GM12878 (cell line): ENCODE data around the gene ATP5PO. TPM values are rescaled to one million over a fixed set of nuclear protein-coding genes. Genes with fewer than 3 reads are reported as not detected.

ENCODE experiments used
- ATAC-seq: fragments of 200-7000 bp; cut with Tn5 transposase; 3 replicates; pipeline ENCODE4 v1.9.1; 2020; ENCODE audit warnings: mild to moderate bottlenecking, moderate library complexity
- BruUV-seq: library from RNA; stranded (reverse); fragments of 400-500 nt; replicated peaks from 2 replicates; lab custom pipeline; 2021; lab: Mats Ljungman, UMichigan
- CTCF ChIA-PET: fragments of 300-600 bp; sonication (Branson Sonifier 250); formaldehyde crosslinking; extraction: SDS; loops from one replicate; lab custom pipeline; 2021; ENCODE audit warnings: inconsistent platforms; lab: Yijun Ruan, JAX
- POLR2A ChIA-PET: fragments of 350-600 bp; formaldehyde crosslinking; extraction: SDS; loops from one replicate; lab custom pipeline; 2021; ENCODE audit warnings: inconsistent platforms; lab: Charles Lee
- RAD21 ChIA-PET: fragments of 300-600 bp; sonication (Branson Sonifier 250); formaldehyde crosslinking; loops from one replicate; lab custom pipeline; 2023; ENCODE audit warnings: antibody characterized with exemption; ENCODE audit not compliant: unreplicated experiment; lab: Charles Lee
- SMC1A ChIA-PET: fragments of 300-600 bp; sonication (Branson Sonifier 250); formaldehyde crosslinking; loops from one replicate; lab custom pipeline; 2023; ENCODE audit not compliant: unreplicated experiment, uncharacterized antibody; lab: Charles Lee
- DNase-seq: peaks from one replicate; pipeline ENCODE4 v3.0.0-alpha.2; 2011; ENCODE audit warnings: low read depth, low spot score
- FAIRE-seq: peaks from 3 replicates; lab custom pipeline; 2011; peaks lifted over from hg19 to GRCh38; lab: Jason Lieb, UNC
- H2AFZ ChIP-seq: 2 replicates; pipeline ENCODE4 v1.6.0; 2011; ENCODE audit warnings: low read depth, low read length, control low read depth; ENCODE audit not compliant: control insufficient read depth
- H3K27ac ChIP-seq: 2 replicates; pipeline ENCODE4 v1.5.1; 2011; ENCODE audit warnings: control low read depth; ENCODE audit not compliant: control insufficient read depth, insufficient read depth
- H3K27me3 ChIP-seq, 2 experiments: replicated peaks in 1 of 2; 2 replicates each; pipeline versions ENCODE4 v1.6.0 to v1.6.1; 2011; ENCODE audit warnings: low read length in 1 of 2; ENCODE audit not compliant: control insufficient read depth in 2 of 2, insufficient read depth in 2 of 2
- H3K36me3 ChIP-seq, 2 experiments: 2 replicates each; pipeline ENCODE4 v1.5.1; 2011; ENCODE audit warnings: low read length in 1 of 2; ENCODE audit not compliant: control insufficient read depth in 2 of 2, insufficient read depth in 2 of 2
- H3K4me1 ChIP-seq: 2 replicates; pipeline ENCODE4 v1.6.1; 2011; ENCODE audit warnings: mild to moderate bottlenecking, low read length, moderate library complexity, mixed read lengths; ENCODE audit not compliant: control insufficient read depth, insufficient read depth
- H3K4me2 ChIP-seq: 2 replicates; pipeline ENCODE4 v1.6.0; 2011; ENCODE audit warnings: control low read depth; ENCODE audit not compliant: control insufficient read depth, insufficient read depth
- H3K4me3 ChIP-seq: fragments of 200-600 bp; sonication (generic); 2 replicates; pipeline ENCODE4 v1.5.1; 2016
- H3K79me2 ChIP-seq: 2 replicates; pipeline ENCODE4 v1.6.0; 2011; ENCODE audit warnings: low read length; ENCODE audit not compliant: control insufficient read depth, insufficient read depth
- H3K9ac ChIP-seq: 2 replicates; pipeline ENCODE4 v1.8.0; 2011; ENCODE audit warnings: low read length, control low read depth, mixed read lengths; ENCODE audit not compliant: control insufficient read depth, insufficient read depth
- H3K9me3 ChIP-seq: replicated peaks from 3 replicates; pipeline ENCODE4 v1.5.1; 2011; ENCODE audit warnings: mild to moderate bottlenecking, low read length; ENCODE audit not compliant: control insufficient read depth, insufficient read depth
- H4K20me1 ChIP-seq: 2 replicates; pipeline ENCODE4 v1.6.0; 2011; ENCODE audit not compliant: control insufficient read depth, insufficient read depth
- BACH1 ChIP-seq: fragments of 450-650 bp; IDR thresholded peaks from 2 replicates; pipeline ENCODE4 v1.6.1; 2017; ENCODE audit warnings: mild to moderate bottlenecking, borderline replicate concordance
- BCL11A ChIP-seq: IDR thresholded peaks from 2 replicates; pipeline ENCODE4 v1.6.1; 2011; ENCODE audit warnings: low read depth, low read length
- BHLHE40 ChIP-seq, 2 experiments: fragments of 450-650 bp in 1 of 2; IDR thresholded peaks; 2 replicates each; pipeline ENCODE4 v1.6.1; 2011 to 2017; ENCODE audit warnings: low read depth in 2 of 2, borderline replicate concordance in 1 of 2, improper control_type of control experiment in 1 of 2, low read length in 1 of 2, mild to moderate bottlenecking in 1 of 2
- CHD2 ChIP-seq: IDR thresholded peaks from 2 replicates; pipeline ENCODE4 v1.6.1; 2011; ENCODE audit warnings: low read depth, low read length, improper control_type of control experiment, borderline replicate concordance
- EED ChIP-seq: sonication (generic); IDR thresholded peaks from 2 replicates; pipeline ENCODE4 v1.6.1; 2016; ENCODE audit warnings: antibody characterized with exemption, low read depth
- ELK1 ChIP-seq: IDR thresholded peaks from 2 replicates; pipeline ENCODE4 v1.6.1; 2012; ENCODE audit warnings: low read depth, low read length, improper control_type of control experiment
- IRF3 ChIP-seq: fragments of 450-650 bp; IDR thresholded peaks from 2 replicates; pipeline ENCODE4 v1.6.1; 2014; ENCODE audit warnings: mild to moderate bottlenecking
- LARP7 ChIP-seq: fragments of 450-650 bp; IDR thresholded peaks from 2 replicates; pipeline ENCODE4 v1.6.1; 2017; ENCODE audit warnings: mild to moderate bottlenecking
- NR2C1 ChIP-seq: fragments of 450-650 bp; IDR thresholded peaks from 2 replicates; pipeline ENCODE4 v1.6.1; 2017; ENCODE audit warnings: antibody characterized with exemption, mild to moderate bottlenecking, moderate library complexity
- NR2F1 ChIP-seq: fragments of 450-650 bp; conservative IDR thresholded peaks from 2 replicates; pipeline ENCODE4 v1.6.1; 2017; ENCODE audit warnings: mild to moderate bottlenecking
- PAX8 ChIP-seq: fragments of 450-650 bp; IDR thresholded peaks from 2 replicates; pipeline ENCODE4 v1.6.1; 2017; ENCODE audit warnings: mild to moderate bottlenecking, moderate library complexity
- REST ChIP-seq: IDR thresholded peaks from 2 replicates; pipeline ENCODE4 v1.6.1; 2012; ENCODE audit warnings: mild to moderate bottlenecking, low read depth, low read length
- SIN3A ChIP-seq: IDR thresholded peaks from 2 replicates; pipeline ENCODE4 v1.6.1; 2012; ENCODE audit warnings: low read depth, low read length, improper control_type of control experiment
- SPI1 ChIP-seq: IDR thresholded peaks from 2 replicates; pipeline ENCODE4 v1.6.1; 2011; ENCODE audit warnings: low read depth, mild to moderate bottlenecking, low read length, moderate library complexity, borderline replicate concordance; ENCODE audit not compliant: insufficient read depth
- TCF3 ChIP-seq: IDR thresholded peaks from 2 replicates; pipeline ENCODE4 v1.6.1; 2012; ENCODE audit warnings: low read depth, mild to moderate bottlenecking, low read length, borderline replicate concordance; ENCODE audit not compliant: insufficient read depth
- WRNIP1 ChIP-seq: IDR thresholded peaks from 2 replicates; pipeline ENCODE4 v1.6.1; 2011; ENCODE audit warnings: low read depth, low read length, improper control_type of control experiment, borderline replicate concordance
- WGBS: methylation state at CpG from one replicate; pipeline ENCODE4 v1.1.6; 2016; ENCODE audit warnings: low lambda C conversion rate; ENCODE audit not compliant: insufficient replicate concordance, insufficient coverage; ENCODE audit errors: missing lambda C conversion rate; 5-methylcytosine and 5-hydroxymethylcytosine counted together
- in situ Hi-C: fragments of 300-500 bp; cut with MboI; formaldehyde crosslinking; loops from 9 replicates; pipeline ENCODE4 v1.14.3; 2018; ENCODE audit warnings: mixed read lengths
- intact Hi-C: fragments of 100-400 bp; cut with micrococcal nuclease; formaldehyde crosslinking; loops from one replicate; pipeline ENCODE4 v1.14.2; 2022; ENCODE audit not compliant: unreplicated experiment
- polyA plus RNA-seq, 11 experiments: library from polyadenylated mRNA; depleted of rRNA in 4 of 11; unstranded in 6 of 11; stranded (reverse) in 5 of 11; fragments of >200 nt; fragmentation: Nextera tagmentation in 4 of 11; fragmentation: Illumina TruSeq in 1 of 11; extraction: Ambion mirVana in 4 of 11; extraction: Trizol in 1 of 11; gene quantifications; 1 replicate in 1 of 11; 2 replicates in 10 of 11; pipeline versions ENCODE4 v1.2.1 to v1.2.3, GENCODE V29; 2011 to 2016; ENCODE audit warnings: inconsistent platforms in 2 of 11, missing spikeins in 2 of 11, low read depth in 1 of 11
- total RNA-seq, 4 experiments: library from RNA; depleted of rRNA in 3 of 4; stranded (reverse); fragments of >200 nt in 3 of 4; fragmentation: Illumina TruSeq in 1 of 4; extraction: Trizol in 1 of 4; gene quantifications; 2 replicates each; pipeline versions ENCODE4 v1.2.1 to v1.2.3, GENCODE V29; 2013 to 2021

Gene ATP5PO
- total and polyA plus RNA-seq, 10 of the 15 experiments (the other 5 are each of a cell fraction or from before 2014, with no cell fraction given): 251 to 1,656 (median 470) TPM

GRCh38 chr21:33954395-33954794 lies 38.8 kb upstream of the ATP5PO start:
- FAIRE-seq (no peak), ATAC-seq (no peak), DNase-seq (no peak)
- TF ChIP-seq EED (no peak), SIN3A (no peak), CHD2 (no peak), TCF3 (no peak), WRNIP1 (no peak), NR2F1 (no peak), LARP7 (no peak), REST (no peak), ELK1 (no peak), BACH1 (no peak), SPI1 (no peak), IRF3 (no peak), NR2C1 (no peak), BCL11A (no peak), BHLHE40 (IDR thresholded peaks at IDR 0.05; ENCODE audit: borderline replicate concordance in 1 of 2, low read depth in 2 of 2, low read length in 1 of 2) (no peak), PAX8 (no peak)
- ChIA-PET CTCF (interaction anchor here (0.8 to 1.6 kb wide), 5 partner anchors 19 to 393 kb away, joined by 3 to 5 read pairs (median 3); no protein-coding TSS in a partner anchor), POLR2A (interaction anchor here (0.6 to 1.5 kb wide), 4 partner anchors 9 to 22 kb away, joined by 3 to 4 read pairs (median 3); no protein-coding TSS in a partner anchor), SMC1A (interaction anchor here (0.8 to 14.9 kb wide), 7 partner anchors 10 to 72 kb away, joined by 3 to 290 read pairs (median 5); no protein-coding TSS in a partner anchor), RAD21 (interaction anchor here (1.4 to 9.1 kb wide), 3 partner anchors 11 to 30 kb away, joined by 4 to 182 read pairs (median 6); no protein-coding TSS in a partner anchor)
- H3K4me3 ChIP-seq: no peak overlapping the region
- WGBS: 95% methylated on average over 2 of the region's 2 CpGs
- in situ Hi-C loops: no loop called here
- no peak overlapping the region for H3K4me2 ChIP-seq
- H3K9me3 ChIP-seq: no peaks in the 10 kb centered on the region; the same call in 1 of the 3 replicates
- no peak overlapping the region for H2AFZ ChIP-seq
- H3K36me3 ChIP-seq: no peaks in the 10 kb centered on the region
- H4K20me1 ChIP-seq: no peaks in the 10 kb centered on the region
- no TSS peak for BruUV-seq
- peaks cover 23% of the 10 kb centered on the region for H3K4me1 ChIP-seq
- H3K79me2 ChIP-seq: no peaks in the 10 kb centered on the region
- no peaks in the 10 kb centered on the region for H3K27me3 ChIP-seq
- H3K9ac ChIP-seq: no peak overlapping the region
- no peak overlapping the region for H3K27ac ChIP-seq
- intact Hi-C loops: no loop called here
